Measurements from ENCODE around the gene ERBIN.

DNA sequence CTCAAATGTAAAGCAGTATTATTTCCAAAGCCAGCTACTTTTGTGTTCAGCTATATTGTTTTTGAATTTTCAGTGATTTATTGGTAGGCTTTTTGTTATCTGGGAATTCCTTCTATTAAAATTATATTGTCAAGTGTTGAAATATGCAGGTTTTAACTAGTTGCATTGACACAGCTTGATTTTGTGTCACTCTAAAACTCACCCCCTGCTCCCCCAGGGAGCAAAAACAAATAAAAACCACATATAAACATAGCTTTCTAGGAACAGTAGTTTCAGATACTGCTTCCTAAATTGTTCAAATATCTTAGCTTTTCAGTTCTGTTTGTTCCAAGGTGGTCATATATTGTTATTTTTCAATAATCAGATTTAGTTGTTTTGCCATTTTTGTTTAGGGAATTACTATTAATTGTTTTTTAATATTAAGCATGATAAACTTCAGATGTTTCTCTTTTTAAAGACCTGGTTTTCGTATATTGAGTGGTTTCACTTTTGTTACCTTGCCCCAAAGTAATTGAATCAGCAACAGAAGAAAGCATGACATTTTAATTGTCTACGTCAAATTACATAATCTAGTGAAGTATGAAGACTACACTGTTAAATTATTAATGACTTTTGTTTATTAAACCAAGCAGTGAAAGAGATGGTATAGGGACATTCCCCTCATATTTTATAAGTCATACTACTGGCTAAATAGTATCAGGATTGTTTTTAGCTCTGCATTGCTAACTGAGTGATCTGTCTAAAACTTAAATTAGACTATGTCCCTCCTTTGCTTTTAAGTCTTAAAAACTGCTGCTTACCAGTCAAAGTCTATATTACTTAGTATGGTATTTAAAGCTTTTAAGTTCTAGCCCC, 43.4 kb downstream of the ERBIN start:
- TF ChIP-seq, protein P1, sequence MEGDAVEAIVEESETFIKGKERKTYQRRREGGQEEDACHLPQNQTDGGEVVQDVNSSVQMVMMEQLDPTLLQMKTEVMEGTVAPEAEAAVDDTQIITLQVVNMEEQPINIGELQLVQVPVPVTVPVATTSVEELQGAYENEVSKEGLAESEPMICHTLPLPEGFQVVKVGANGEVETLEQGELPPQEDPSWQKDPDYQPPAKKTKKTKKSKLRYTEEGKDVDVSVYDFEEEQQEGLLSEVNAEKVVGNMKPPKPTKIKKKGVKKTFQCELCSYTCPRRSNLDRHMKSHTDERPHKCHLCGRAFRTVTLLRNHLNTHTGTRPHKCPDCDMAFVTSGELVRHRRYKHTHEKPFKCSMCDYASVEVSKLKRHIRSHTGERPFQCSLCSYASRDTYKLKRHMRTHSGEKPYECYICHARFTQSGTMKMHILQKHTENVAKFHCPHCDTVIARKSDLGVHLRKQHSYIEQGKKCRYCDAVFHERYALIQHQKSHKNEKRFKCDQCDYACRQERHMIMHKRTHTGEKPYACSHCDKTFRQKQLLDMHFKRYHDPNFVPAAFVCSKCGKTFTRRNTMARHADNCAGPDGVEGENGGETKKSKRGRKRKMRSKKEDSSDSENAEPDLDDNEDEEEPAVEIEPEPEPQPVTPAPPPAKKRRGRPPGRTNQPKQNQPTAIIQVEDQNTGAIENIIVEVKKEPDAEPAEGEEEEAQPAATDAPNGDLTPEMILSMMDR (IDR thresholded peaks at IDR 0.05 in 2 of 3, conservative IDR thresholded peaks at IDR 0.05 in 1 of 3; ENCODE audit: control insufficient read depth in 2 of 3, extremely low read depth in 1 of 3, insufficient read depth in 1 of 3, low read depth in 3 of 3, low read length in 3 of 3): no peak
- no peak for TF ChIP-seq POLR2A (IDR thresholded peaks at IDR 0.05; ENCODE audit: low read depth, low read length)
- no peak for TF ChIP-seq SIX5 (IDR thresholded peaks at IDR 0.05; ENCODE audit: low read depth, low read length, severe bottlenecking)
- no peak for TF ChIP-seq EZH2 (IDR thresholded peaks at IDR 0.05; ENCODE audit: borderline replicate concordance, control insufficient read depth, low read depth, low read length)
- no peak for TF ChIP-seq RAD21 (IDR thresholded peaks at IDR 0.05; ENCODE audit: insufficient read depth, low read depth, low read length)
- TF ChIP-seq MYC (IDR thresholded peaks at IDR 0.05; ENCODE audit: insufficient read depth, insufficient read length, insufficient replicate concordance, low read length, severe bottlenecking): no peak
- no peak for TF ChIP-seq SMC3 (IDR thresholded peaks at IDR 0.05; ENCODE audit: borderline replicate concordance, low read length)
- no peak for TF ChIP-seq HDAC2 (IDR thresholded peaks at IDR 0.05)
- TF ChIP-seq MTA2 (IDR thresholded peaks at IDR 0.05; ENCODE audit: low read depth): 0 out of 2 replicates have a peak, but pooled peaks have one; percentile 30

All from GM12878 (cell line).